ENCODE results near the gene CYTH4. TPM values are rescaled to one million over a fixed set of nuclear protein-coding genes. Genes with fewer than 3 reads are reported as not detected.

CYTH4 gene
- total RNA-seq, 1 experiment from 2014 or later, result 3.8 TPM

DNA sequence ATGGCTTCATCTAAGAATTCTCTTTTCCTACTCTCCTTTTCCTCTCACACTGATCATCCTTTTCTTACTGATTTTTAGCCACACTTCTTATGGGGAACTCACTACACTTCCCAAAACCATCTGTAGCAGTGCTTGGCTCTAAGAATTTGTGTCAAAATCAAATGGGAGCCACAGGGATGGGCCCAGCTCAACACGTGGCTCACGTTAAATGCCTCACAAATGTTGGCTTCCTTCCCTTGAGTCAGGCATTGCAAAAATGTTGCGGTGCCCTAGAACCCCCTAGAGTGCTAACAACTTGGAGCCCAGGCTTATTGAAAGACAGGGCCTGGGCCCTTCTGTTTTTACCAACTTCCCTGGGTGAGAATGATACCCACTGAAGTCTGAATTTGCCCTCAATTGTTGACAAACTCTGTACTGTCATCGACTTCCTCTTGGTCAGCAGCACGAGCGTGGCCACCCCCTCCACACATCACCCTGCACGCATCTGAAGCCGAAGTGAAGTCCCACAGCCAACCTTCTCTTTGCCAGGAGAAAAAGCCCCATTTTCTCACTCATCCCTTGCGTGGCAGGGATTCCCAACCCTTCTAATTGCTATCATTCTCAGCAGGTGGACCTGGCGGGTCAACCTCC, 75.3 kb downstream of the CYTH4 start:
- Histone ChIP-seq H3K4me3 (replicated peaks in 1 of 2; ENCODE audit: low read depth in 1 of 2, low read length in 2 of 2) (no peak overlapping the region), H3K27me3 (ENCODE audit: insufficient read depth, low read length) (no peaks in the 10 kb centered on the region), H2AFZ (ENCODE audit: low read depth, low read length, poor library complexity, severe bottlenecking) (no peak overlapping the region), H3K9me3 (ENCODE audit: control insufficient read depth in 1 of 2, insufficient read depth in 1 of 2, low read depth in 1 of 2, low read length in 2 of 2) (no peaks in the 10 kb centered on the region), H3K4me2 (ENCODE audit: low read length) (no peak overlapping the region), H3K4me1 (ENCODE audit: control insufficient read depth in 1 of 2, insufficient read depth in 2 of 2, low read length in 2 of 2) (peaks cover 0 to 20% of the 10 kb centered on the region in 2 experiments; a peak in 2 of 4 replicates), H3K79me2 (ENCODE audit: insufficient read depth, low read length) (no peaks in the 10 kb centered on the region), H3K9ac (ENCODE audit: low read length) (no peak overlapping the region), H3K9me2 (ENCODE audit: insufficient read depth) (no peaks in the 10 kb centered on the region), H3K36me3 (ENCODE audit: control insufficient read depth in 1 of 2, insufficient read depth in 2 of 2, low read length in 2 of 2) (no peaks in the 10 kb centered on the region), H4K20me1 (ENCODE audit: insufficient read depth) (no peaks in the 10 kb centered on the region), H3K27ac (ENCODE audit: low read depth, low read length) (no peak overlapping the region)
- CTCF ChIA-PET, result no interaction called here
- no peak for TF ChIP-seq ZFX (IDR thresholded peaks at IDR 0.05)
- ATAC-seq (no peak), DNase-seq (ENCODE audit: low read depth, low spot score) (no peak)
- RAD21 ChIA-PET (ENCODE audit: low non-redundant PET in 1 of 2, low total read pairs in 2 of 2, uncharacterized antibody in 2 of 2, unreplicated experiment in 2 of 2), result no interaction called here
- intact Hi-C loops (cut with micrococcal nuclease), result no loop called here
- POLR2A ChIA-PET, result no interaction called here
- BruUV-seq (replicated peaks), result no TSS peak

DNA sequence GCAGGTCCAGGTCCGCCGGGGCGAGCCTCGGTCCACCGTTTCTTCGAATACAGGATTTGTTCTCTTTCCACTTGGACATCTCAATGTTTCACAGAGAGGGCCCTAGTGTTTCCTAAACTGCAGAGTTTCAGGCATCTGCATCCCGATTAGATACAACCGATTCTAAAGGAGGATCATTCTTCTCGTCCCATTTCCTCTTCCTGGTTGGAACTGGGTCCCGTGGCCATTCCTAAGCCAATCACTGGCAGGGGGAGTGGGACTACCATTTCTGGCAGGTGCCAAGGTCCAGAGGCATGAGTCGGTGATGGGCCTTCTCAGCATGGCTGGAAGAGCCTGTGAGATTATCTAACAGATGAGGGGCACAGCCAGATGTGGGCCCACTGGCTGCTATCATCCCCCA, 76.1 kb downstream of the CYTH4 start:
- H3K9me2 ChIP-seq (ENCODE audit: insufficient read depth), result no peaks in the 10 kb centered on the region
- no peaks in the 10 kb centered on the region for H4K20me1 ChIP-seq (ENCODE audit: insufficient read depth)
- no peaks in the 10 kb centered on the region for H3K36me3 ChIP-seq (ENCODE audit: control insufficient read depth in 1 of 2, insufficient read depth in 2 of 2, low read length in 2 of 2)
- ChIA-PET POLR2A (no interaction called here), CTCF (no interaction called here), RAD21 (ENCODE audit: low non-redundant PET in 1 of 2, low total read pairs in 2 of 2, uncharacterized antibody in 2 of 2, unreplicated experiment in 2 of 2) (no interaction called here)
- TF ChIP-seq, protein P1, sequence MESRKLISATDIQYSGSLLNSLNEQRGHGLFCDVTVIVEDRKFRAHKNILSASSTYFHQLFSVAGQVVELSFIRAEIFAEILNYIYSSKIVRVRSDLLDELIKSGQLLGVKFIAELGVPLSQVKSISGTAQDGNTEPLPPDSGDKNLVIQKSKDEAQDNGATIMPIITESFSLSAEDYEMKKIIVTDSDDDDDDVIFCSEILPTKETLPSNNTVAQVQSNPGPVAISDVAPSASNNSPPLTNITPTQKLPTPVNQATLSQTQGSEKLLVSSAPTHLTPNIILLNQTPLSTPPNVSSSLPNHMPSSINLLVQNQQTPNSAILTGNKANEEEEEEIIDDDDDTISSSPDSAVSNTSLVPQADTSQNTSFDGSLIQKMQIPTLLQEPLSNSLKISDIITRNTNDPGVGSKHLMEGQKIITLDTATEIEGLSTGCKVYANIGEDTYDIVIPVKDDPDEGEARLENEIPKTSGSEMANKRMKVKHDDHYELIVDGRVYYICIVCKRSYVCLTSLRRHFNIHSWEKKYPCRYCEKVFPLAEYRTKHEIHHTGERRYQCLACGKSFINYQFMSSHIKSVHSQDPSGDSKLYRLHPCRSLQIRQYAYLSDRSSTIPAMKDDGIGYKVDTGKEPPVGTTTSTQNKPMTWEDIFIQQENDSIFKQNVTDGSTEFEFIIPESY (IDR thresholded peaks at IDR 0.05; ENCODE audit: extremely low read depth, insufficient replicate concordance, low read length), result no peak
- TF ChIP-seq ELF1 (IDR thresholded peaks at IDR 0.05; ENCODE audit: borderline replicate concordance, low read depth) (no peak), SIN3A (IDR thresholded peaks at IDR 0.05; ENCODE audit: low read depth) (no peak), POLR2A (IDR thresholded peaks at IDR 0.05; ENCODE audit: borderline replicate concordance, extremely low read depth, insufficient read depth, insufficient read length) (no peak), JUND (IDR thresholded peaks at IDR 0.05) (no peak), FOSL1 (IDR thresholded peaks at IDR 0.05; ENCODE audit: low read depth) (no peak), ZNF274 (IDR thresholded peaks at IDR 0.05; ENCODE audit: low read depth, low read length) (no peak), EZH2phosphoT487 (IDR thresholded peaks at IDR 0.05; ENCODE audit: borderline replicate concordance) (no peak), SP1 (IDR thresholded peaks at IDR 0.05; ENCODE audit: low read depth) (no peak), CEBPB (IDR thresholded peaks at IDR 0.05; ENCODE audit: low read depth) (no peak), EZH2 (IDR thresholded peaks at IDR 0.05) (no peak)
- TF ChIP-seq, protein P2, sequence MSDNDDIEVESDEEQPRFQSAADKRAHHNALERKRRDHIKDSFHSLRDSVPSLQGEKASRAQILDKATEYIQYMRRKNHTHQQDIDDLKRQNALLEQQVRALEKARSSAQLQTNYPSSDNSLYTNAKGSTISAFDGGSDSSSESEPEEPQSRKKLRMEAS (IDR thresholded peaks at IDR 0.05), result no peak
- TF ChIP-seq, protein P3, sequence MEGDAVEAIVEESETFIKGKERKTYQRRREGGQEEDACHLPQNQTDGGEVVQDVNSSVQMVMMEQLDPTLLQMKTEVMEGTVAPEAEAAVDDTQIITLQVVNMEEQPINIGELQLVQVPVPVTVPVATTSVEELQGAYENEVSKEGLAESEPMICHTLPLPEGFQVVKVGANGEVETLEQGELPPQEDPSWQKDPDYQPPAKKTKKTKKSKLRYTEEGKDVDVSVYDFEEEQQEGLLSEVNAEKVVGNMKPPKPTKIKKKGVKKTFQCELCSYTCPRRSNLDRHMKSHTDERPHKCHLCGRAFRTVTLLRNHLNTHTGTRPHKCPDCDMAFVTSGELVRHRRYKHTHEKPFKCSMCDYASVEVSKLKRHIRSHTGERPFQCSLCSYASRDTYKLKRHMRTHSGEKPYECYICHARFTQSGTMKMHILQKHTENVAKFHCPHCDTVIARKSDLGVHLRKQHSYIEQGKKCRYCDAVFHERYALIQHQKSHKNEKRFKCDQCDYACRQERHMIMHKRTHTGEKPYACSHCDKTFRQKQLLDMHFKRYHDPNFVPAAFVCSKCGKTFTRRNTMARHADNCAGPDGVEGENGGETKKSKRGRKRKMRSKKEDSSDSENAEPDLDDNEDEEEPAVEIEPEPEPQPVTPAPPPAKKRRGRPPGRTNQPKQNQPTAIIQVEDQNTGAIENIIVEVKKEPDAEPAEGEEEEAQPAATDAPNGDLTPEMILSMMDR (IDR thresholded peaks at IDR 0.05 in 2 of 3, conservative IDR thresholded peaks at IDR 0.05 in 1 of 3; ENCODE audit: borderline replicate concordance in 1 of 3, insufficient read depth in 1 of 3, low read depth in 2 of 3, low read length in 2 of 3), result no peak
- TF ChIP-seq, protein P4, sequence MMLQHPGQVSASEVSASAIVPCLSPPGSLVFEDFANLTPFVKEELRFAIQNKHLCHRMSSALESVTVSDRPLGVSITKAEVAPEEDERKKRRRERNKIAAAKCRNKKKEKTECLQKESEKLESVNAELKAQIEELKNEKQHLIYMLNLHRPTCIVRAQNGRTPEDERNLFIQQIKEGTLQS (IDR thresholded peaks at IDR 0.05), result no peak
- H3K27me3 ChIP-seq (ENCODE audit: insufficient read depth, low read length), result no peaks in the 10 kb centered on the region
- H3K79me2 ChIP-seq (ENCODE audit: insufficient read depth, low read length), result no peaks in the 10 kb centered on the region
- H3K4me1 ChIP-seq (ENCODE audit: control insufficient read depth in 1 of 2, insufficient read depth in 2 of 2, low read length in 2 of 2), result peaks cover 0 to 20% of the 10 kb centered on the region in 2 experiments; a peak in 2 of 4 replicates
- ATAC-seq (no peak), DNase-seq (ENCODE audit: low read depth, low spot score) (no peak)
- H3K9ac ChIP-seq (ENCODE audit: low read length), result no peak overlapping the region
- H2AFZ ChIP-seq (ENCODE audit: low read depth, low read length, poor library complexity, severe bottlenecking), result no peak overlapping the region
- intact Hi-C loops (cut with micrococcal nuclease), result no loop called here
- H3K4me2 ChIP-seq (ENCODE audit: low read length), result no peak overlapping the region
- H3K4me3 ChIP-seq (replicated peaks in 1 of 2; ENCODE audit: low read depth in 1 of 2, low read length in 2 of 2), result no peak overlapping the region
- no TSS peak for BruUV-seq (replicated peaks)
- no peaks in the 10 kb centered on the region for H3K9me3 ChIP-seq (ENCODE audit: control insufficient read depth in 1 of 2, insufficient read depth in 1 of 2, low read depth in 1 of 2, low read length in 2 of 2)
- no peak overlapping the region; the same call in 1 of the 2 replicates for H3K27ac ChIP-seq (ENCODE audit: low read depth, low read length)

All from HCT116 (cell line).